UCSD-AML1 (cell line): ENCODE results near the gene ZBED2.
A peak's percentile ranks its signal among the peaks of the same experiment; 100 is the strongest.
"Not testable (repeated sequence)": the region's sequence is repeated elsewhere in the genome, so short reads cannot be mapped to it uniquely, and the experiment has no call there.

Source experiments
- DNase-seq: peaks from one replicate; lab custom pipeline; 2025; ENCODE audit not compliant: unreplicated experiment; lab: John Stamatoyannopoulos, UW

Gene ZBED2

GRCh38 chr3:111595232-111595631 is at the start of gene ZBED2:
TSS of gene ZBED2 (minus strand) at chr3:111595346. CDS start at chr3:111594201, 1,145 bp downstream.
- DNase-seq, result no peak

- DNase-seq, result no peak
Observed at GRCh38 chr3:111639316-111639715, 44.2 kb upstream of the ZBED2 start.

- no peak for DNase-seq
Observed at GRCh38 chr3:111636366-111636885, 41.3 kb upstream of the ZBED2 start.

- DNase-seq, result no peak
Observed at GRCh38 chr3:111635403-111635802, 40.3 kb upstream of the ZBED2 start.

- not testable (repeated sequence) for DNase-seq
Observed at GRCh38 chr3:111630638-111631037, 35.5 kb upstream of the ZBED2 start.

GRCh38 chr3:111629018-111629417 is 33.9 kb upstream of the ZBED2 start:
- DNase-seq, result not testable (repeated sequence)

- DNase-seq, result no peak
Observed at GRCh38 chr3:111627092-111627491, 31.9 kb upstream of the ZBED2 start.

- DNase-seq, result peak; percentile 32
Observed at GRCh38 chr3:111621535-111621934, 26.4 kb upstream of the ZBED2 start.

- no peak for DNase-seq
Observed at GRCh38 chr3:111619833-111620232, 24.7 kb upstream of the ZBED2 start.

- no peak for DNase-seq
Observed at GRCh38 chr3:111618945-111619344, 23.8 kb upstream of the ZBED2 start.

- no peak for DNase-seq
Observed at GRCh38 chr3:111617912-111618601, 22.9 kb upstream of the ZBED2 start.

GRCh38 chr3:111617406-111617805 is 22.3 kb upstream of the ZBED2 start:
- DNase-seq, result no peak

- peak; percentile 48 for DNase-seq
Observed at GRCh38 chr3:111616417-111617105, 21.4 kb upstream of the ZBED2 start.

GRCh38 chr3:111615880-111616279 is 20.7 kb upstream of the ZBED2 start:
- DNase-seq, result no peak

GRCh38 chr3:111613294-111613693 is 18.1 kb upstream of the ZBED2 start:
- no peak for DNase-seq

GRCh38 chr3:111610612-111611054 is 15.5 kb upstream of the ZBED2 start:
- no peak for DNase-seq

- no peak for DNase-seq
Observed at GRCh38 chr3:111610189-111610588, 15.0 kb upstream of the ZBED2 start.

GRCh38 chr3:111609700-111610099 is 14.6 kb upstream of the ZBED2 start:
- no peak for DNase-seq

GRCh38 chr3:111608383-111608782 is 13.2 kb upstream of the ZBED2 start:
- DNase-seq, result no peak

- no peak for DNase-seq
Observed at GRCh38 chr3:111607240-111607920, 12.2 kb upstream of the ZBED2 start.

- no peak for DNase-seq
Observed at GRCh38 chr3:111605493-111605892, 10.3 kb upstream of the ZBED2 start.

GRCh38 chr3:111605018-111605417 is 9.9 kb upstream of the ZBED2 start:
- DNase-seq, result no peak
